ENCODE data around the gene NHSL2.

NHSL2 gene

GRCh38 chrX:72081605-72082320 lies 171.1 kb downstream of the NHSL2 start:
- DNase-seq: no peak

- no peak for DNase-seq
Observed at GRCh38 chrX:72083291-72083690, 172.6 kb downstream of the NHSL2 start.

GRCh38 chrX:72084114-72084513 lies 173.5 kb downstream of the NHSL2 start:
- no peak for DNase-seq

- DNase-seq: no peak
Observed at GRCh38 chrX:72086995-72087394, 176.3 kb downstream of the NHSL2 start.

GRCh38 chrX:72088761-72089160 lies 178.1 kb downstream of the NHSL2 start:
- no peak for DNase-seq

GRCh38 chrX:72089254-72089653 lies 178.6 kb downstream of the NHSL2 start:
- no peak for DNase-seq

GRCh38 chrX:72094894-72095293 lies 184.2 kb downstream of the NHSL2 start:
- DNase-seq: peak; percentile 24 to 56

- no peak for DNase-seq
Observed at GRCh38 chrX:72095370-72095769, 184.7 kb downstream of the NHSL2 start.

- DNase-seq: no peak
Observed at GRCh38 chrX:72097098-72097497, 186.5 kb downstream of the NHSL2 start.

- no peak for DNase-seq
Observed at GRCh38 chrX:72100051-72100755, 189.6 kb downstream of the NHSL2 start.

- no peak for DNase-seq
Observed at GRCh38 chrX:72100824-72101351, 190.2 kb downstream of the NHSL2 start.

GRCh38 chrX:72101597-72102037 lies 191.0 kb downstream of the NHSL2 start:
- no peak for DNase-seq

- DNase-seq: no peak
Observed at GRCh38 chrX:72102126-72102525, 191.5 kb downstream of the NHSL2 start.

GRCh38 chrX:72102760-72103159 lies 192.1 kb downstream of the NHSL2 start:
- DNase-seq: no peak

GRCh38 chrX:72105436-72105835 lies 194.8 kb downstream of the NHSL2 start:
- no peak for DNase-seq

- DNase-seq: no peak
Observed at GRCh38 chrX:72107320-72107719, 196.7 kb downstream of the NHSL2 start.

GRCh38 chrX:72107841-72108595 lies 197.4 kb downstream of the NHSL2 start:
- no peak for DNase-seq

GRCh38 chrX:72108666-72109065 lies 198.0 kb downstream of the NHSL2 start:
- DNase-seq: no peak

- DNase-seq: no peak
Observed at GRCh38 chrX:72110051-72110875, 199.6 kb downstream of the NHSL2 start.

GRCh38 chrX:72110876-72111708 lies 200.4 kb downstream of the NHSL2 start:
- DNase-seq: no peak

GRCh38 chrX:72113461-72113860 lies 202.8 kb downstream of the NHSL2 start:
- no peak for DNase-seq

GRCh38 chrX:72114306-72114705 lies 203.7 kb downstream of the NHSL2 start:
- DNase-seq: peak in 1 of 2 experiments; percentile 64

Data from NCI-H524 (cell line).